Measurements from ENCODE around the gene MCF2L. TPM values are rescaled to one million over a fixed set of nuclear protein-coding genes. Genes with fewer than 3 reads are reported as not detected.

The MCF2L gene
- total RNA-seq, 1 donor from 2014 or later = 115 TPM

GRCh38 chr13:112943309-112944125, 25.5 kb upstream of the MCF2L start:
- no peak for DNase-seq (ENCODE audit: low spot score)

GRCh38 chr13:112947796-112948195, 21.2 kb upstream of the MCF2L start:
- no peak for DNase-seq (ENCODE audit: low spot score)

- DNase-seq (ENCODE audit: low spot score) = no peak
These were observed 17.2 kb upstream of the MCF2L start for GRCh38 chr13:112951674-112952371.

GRCh38 chr13:112952759-112953551, 16.1 kb upstream of the MCF2L start:
- no peak for DNase-seq (ENCODE audit: low spot score)

GRCh38 chr13:112953591-112954487, 15.2 kb upstream of the MCF2L start:
- no peak for DNase-seq (ENCODE audit: low spot score)

GRCh38 chr13:112954488-112955270, 14.3 kb upstream of the MCF2L start:
- no peak for DNase-seq (ENCODE audit: low spot score)

- no peak for DNase-seq (ENCODE audit: low spot score)
These were observed 13.6 kb upstream of the MCF2L start for GRCh38 chr13:112955271-112955937.

GRCh38 chr13:112955956-112956355, 13.1 kb upstream of the MCF2L start:
- DNase-seq (ENCODE audit: low spot score) = no peak

- no peak for DNase-seq (ENCODE audit: low spot score)
These were observed 12.3 kb upstream of the MCF2L start for GRCh38 chr13:112956571-112957294.

- DNase-seq (ENCODE audit: low spot score) = no peak
These were observed 11.7 kb upstream of the MCF2L start for GRCh38 chr13:112957295-112957677.

GRCh38 chr13:112958127-112958989, 10.7 kb upstream of the MCF2L start:
- DNase-seq (ENCODE audit: low spot score) = no peak

GRCh38 chr13:112959206-112959605, 9.8 kb upstream of the MCF2L start:
- no peak for DNase-seq (ENCODE audit: low spot score)

- no peak for DNase-seq (ENCODE audit: low spot score)
These were observed 9.1 kb upstream of the MCF2L start for GRCh38 chr13:112959701-112960542.

- DNase-seq (ENCODE audit: low spot score) = no peak
These were observed 8.3 kb upstream of the MCF2L start for GRCh38 chr13:112960706-112961105.

- DNase-seq (ENCODE audit: low spot score) = no peak
These were observed 7.3 kb upstream of the MCF2L start for GRCh38 chr13:112961457-112962369.

- no peak for DNase-seq (ENCODE audit: low spot score)
These were observed 6.6 kb upstream of the MCF2L start for GRCh38 chr13:112962396-112962795.

Data from ureter (tissue), 1 donor.